ENCODE results near the gene SPPL2A.

DNA sequence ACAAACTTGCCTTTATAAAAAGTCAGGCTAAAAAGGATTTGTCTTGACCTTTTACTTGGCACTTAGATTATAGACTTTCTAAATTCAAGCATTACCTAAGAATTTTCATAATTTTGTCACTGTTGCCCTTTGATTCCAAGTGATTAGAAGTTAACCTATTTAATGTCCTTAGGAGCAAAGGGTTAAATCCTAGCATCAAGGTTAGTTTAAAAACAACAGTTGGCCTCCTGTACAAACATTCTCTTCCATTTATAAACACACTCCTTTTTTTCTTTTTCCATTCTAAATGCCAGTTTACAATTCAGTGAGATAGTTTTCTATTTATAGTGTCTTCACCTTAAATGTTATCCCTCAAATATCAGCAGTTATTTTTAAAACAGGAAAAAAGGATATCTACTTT lies 18.4 kb upstream of the SPPL2A start:
- TF ChIP-seq, protein P1, sequence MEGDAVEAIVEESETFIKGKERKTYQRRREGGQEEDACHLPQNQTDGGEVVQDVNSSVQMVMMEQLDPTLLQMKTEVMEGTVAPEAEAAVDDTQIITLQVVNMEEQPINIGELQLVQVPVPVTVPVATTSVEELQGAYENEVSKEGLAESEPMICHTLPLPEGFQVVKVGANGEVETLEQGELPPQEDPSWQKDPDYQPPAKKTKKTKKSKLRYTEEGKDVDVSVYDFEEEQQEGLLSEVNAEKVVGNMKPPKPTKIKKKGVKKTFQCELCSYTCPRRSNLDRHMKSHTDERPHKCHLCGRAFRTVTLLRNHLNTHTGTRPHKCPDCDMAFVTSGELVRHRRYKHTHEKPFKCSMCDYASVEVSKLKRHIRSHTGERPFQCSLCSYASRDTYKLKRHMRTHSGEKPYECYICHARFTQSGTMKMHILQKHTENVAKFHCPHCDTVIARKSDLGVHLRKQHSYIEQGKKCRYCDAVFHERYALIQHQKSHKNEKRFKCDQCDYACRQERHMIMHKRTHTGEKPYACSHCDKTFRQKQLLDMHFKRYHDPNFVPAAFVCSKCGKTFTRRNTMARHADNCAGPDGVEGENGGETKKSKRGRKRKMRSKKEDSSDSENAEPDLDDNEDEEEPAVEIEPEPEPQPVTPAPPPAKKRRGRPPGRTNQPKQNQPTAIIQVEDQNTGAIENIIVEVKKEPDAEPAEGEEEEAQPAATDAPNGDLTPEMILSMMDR (IDR thresholded peaks at IDR 0.05), result no peak
- no peak for TF ChIP-seq POLR2A (IDR thresholded peaks at IDR 0.05)
